ENCODE measurements around the gene CALY. TPM values are rescaled to one million over a fixed set of nuclear protein-coding genes. Genes with fewer than 3 reads are reported as not detected.

CALY gene
- total and polyA plus RNA-seq, 12 donors = 0.55 to 30.7 (median 12.4) TPM; not detected in 4

DNA sequence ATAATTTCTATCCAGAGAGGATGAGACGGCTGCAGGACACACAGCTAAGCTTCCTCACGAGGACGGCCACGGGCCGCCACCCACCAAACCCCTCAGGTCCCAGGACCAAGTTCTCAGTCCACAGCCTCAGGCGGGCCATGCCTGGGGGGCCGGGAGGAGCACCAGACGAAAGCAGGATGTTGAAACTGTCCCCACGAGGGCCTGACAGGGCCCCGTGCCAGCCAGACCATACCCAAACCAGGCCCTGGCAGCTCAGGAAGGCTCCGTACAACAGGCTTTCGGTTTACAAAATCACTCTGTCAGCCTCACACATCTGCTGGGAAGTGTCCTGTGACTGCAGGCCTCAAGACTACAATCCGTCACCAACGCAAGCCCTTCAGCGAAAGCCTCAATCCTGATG is 42.5 kb downstream of the CALY start:
- no peaks in the 10 kb centered on the region for H3K4me1 ChIP-seq (replicated peaks in 1 of 2)

DNA sequence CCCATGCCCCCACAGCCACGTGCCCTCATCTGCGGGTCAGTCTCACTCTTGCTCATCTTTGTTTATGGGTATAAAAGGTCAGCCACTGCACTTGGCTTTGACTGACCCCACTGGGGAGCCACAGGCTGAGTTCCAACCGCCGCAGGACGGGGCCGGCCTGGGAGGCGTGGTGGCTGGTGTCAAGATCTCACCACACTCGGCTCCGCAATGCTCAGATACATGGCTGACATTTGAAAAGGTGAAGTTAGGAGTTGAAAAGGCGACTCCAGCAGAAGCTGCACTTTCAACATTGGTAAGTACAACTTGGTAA is 42.9 kb downstream of the CALY start:
- H3K4me3 ChIP-seq = no peak overlapping the region
- H3K27ac ChIP-seq = peak overlapping the region in 2 of 5 donors; percentile 31 to 82
- TF ChIP-seq, protein P1, sequence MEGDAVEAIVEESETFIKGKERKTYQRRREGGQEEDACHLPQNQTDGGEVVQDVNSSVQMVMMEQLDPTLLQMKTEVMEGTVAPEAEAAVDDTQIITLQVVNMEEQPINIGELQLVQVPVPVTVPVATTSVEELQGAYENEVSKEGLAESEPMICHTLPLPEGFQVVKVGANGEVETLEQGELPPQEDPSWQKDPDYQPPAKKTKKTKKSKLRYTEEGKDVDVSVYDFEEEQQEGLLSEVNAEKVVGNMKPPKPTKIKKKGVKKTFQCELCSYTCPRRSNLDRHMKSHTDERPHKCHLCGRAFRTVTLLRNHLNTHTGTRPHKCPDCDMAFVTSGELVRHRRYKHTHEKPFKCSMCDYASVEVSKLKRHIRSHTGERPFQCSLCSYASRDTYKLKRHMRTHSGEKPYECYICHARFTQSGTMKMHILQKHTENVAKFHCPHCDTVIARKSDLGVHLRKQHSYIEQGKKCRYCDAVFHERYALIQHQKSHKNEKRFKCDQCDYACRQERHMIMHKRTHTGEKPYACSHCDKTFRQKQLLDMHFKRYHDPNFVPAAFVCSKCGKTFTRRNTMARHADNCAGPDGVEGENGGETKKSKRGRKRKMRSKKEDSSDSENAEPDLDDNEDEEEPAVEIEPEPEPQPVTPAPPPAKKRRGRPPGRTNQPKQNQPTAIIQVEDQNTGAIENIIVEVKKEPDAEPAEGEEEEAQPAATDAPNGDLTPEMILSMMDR (IDR thresholded peaks at IDR 0.05) = no peak
- no peak for TF ChIP-seq POLR2A (IDR thresholded peaks at IDR 0.05)
- H3K27me3 ChIP-seq = no peaks in the 10 kb centered on the region
- no peak for DNase-seq
- 85 to 93% (median 88%) methylated on average over 8 to 10 of the region's 10 CpGs for WGBS, 4 donors
- no peaks in the 10 kb centered on the region for H3K4me1 ChIP-seq (replicated peaks in 1 of 2)
- intact Hi-C loops (cut with DNase I) = no loop called here
- H3K36me3 ChIP-seq (replicated peaks in 1 of 2) = peaks cover 0 to 86% of the 10 kb centered on the region in 2 donors
- H3K9me3 ChIP-seq (replicated peaks in 1 of 3) = no peaks in the 10 kb centered on the region

More for the DNA sequence above, 42.5 kb downstream of the CALY start:
- 78 to 93% (median 84%) methylated on average over 9 to 15 of the region's 15 CpGs for WGBS, 4 donors
- Histone ChIP-seq H3K4me3 (no peak overlapping the region), H3K36me3 (replicated peaks in 1 of 2) (peaks cover 0 to 86% of the 10 kb centered on the region in 2 donors), H3K27me3 (no peaks in the 10 kb centered on the region), H3K27ac (peak overlapping the region in 2 of 5 donors; percentile 31 to 82), H3K9me3 (replicated peaks in 1 of 3) (no peaks in the 10 kb centered on the region)
- TF ChIP-seq, protein P1 (IDR thresholded peaks at IDR 0.05) = no peak
- TF ChIP-seq POLR2A (IDR thresholded peaks at IDR 0.05) = no peak
- intact Hi-C loops (cut with DNase I) = no loop called here
- DNase-seq = peak in 1 of 7 donors; percentile 57

DNA sequence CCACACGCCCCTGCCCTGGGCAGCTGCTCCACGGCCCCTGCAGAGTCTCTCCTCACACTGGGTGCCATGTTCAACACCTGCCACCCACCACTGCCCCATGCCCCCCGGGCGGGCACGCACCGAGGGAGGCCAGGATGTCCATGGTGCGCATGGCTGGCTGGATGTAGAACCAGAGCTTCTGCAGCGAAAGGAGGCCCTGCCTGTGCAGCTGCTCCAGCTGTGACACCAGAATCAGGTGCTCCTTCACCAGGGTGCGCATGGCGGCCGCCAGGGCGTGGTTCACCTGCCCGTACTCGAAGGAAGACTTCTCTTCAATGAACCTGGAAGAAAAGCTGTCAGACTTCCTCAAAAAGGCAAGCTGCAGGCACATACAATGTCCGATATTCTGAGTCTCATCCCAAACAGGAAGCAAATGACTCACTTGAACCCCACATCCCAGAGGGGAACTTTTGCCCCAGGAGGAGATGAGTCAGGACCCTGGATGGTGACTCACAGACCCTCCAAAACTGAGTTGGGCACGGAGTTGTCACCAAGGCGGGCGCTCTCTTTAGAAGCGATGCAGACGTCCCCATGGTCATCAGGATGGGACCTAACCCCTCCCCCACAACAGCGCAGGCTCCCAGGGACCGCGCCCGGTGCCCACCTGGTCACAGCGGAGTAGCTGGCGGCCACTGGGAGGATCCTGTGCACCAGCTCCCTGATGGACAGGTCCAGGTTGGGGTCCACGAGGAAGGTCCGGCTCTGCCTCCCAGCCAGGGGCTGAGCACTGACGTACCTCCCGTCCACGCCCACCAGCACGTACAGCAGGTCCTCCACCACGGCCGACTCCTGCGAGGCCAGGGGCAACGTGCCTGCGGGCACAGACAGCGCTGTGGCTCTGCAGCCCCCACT is 43.5 kb downstream of the CALY start:
- H3K27me3 ChIP-seq = no peaks in the 10 kb centered on the region
- H3K36me3 ChIP-seq (replicated peaks in 1 of 2) = peaks cover 0 to 86% of the 10 kb centered on the region in 2 donors
- H3K9me3 ChIP-seq (replicated peaks in 1 of 3) = no peaks in the 10 kb centered on the region
- intact Hi-C loops (cut with DNase I) = no loop called here
- H3K4me1 ChIP-seq (replicated peaks in 1 of 2) = no peaks in the 10 kb centered on the region
- DNase-seq = peak in 1 of 7 donors; percentile 31
- no peak overlapping the region for H3K4me3 ChIP-seq
- peak overlapping the region in 1 of 5 donors; percentile 82 for H3K27ac ChIP-seq
- 81 to 92% (median 88%) methylated on average over 10 to 38 of the region's 38 CpGs for WGBS, 4 donors
- no peak for TF ChIP-seq POLR2A (IDR thresholded peaks at IDR 0.05)

DNA sequence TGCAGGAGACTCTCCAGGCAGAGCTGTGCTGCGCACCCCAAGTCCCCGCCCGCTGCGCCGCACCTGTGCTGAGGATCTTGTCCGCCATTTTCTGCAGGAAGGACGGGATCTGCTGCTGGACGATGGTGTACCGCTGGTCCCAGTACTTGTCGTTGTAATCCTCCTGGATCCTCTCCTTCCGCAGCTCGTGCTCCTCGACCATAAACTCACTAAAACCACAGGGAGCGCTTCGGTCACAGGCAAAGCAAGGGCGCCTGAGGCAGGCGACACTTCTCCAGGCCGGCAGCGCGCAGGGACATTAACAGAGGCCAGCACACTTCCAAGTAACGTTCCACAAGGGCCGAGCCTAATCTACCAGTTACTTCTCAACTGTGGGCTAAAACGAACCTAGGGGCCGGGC is 46.9 kb downstream of the CALY start:
- no peak for DNase-seq
- Histone ChIP-seq H3K4me3 (no peak overlapping the region), H3K9me3 (replicated peaks in 1 of 3) (no peaks in the 10 kb centered on the region), H3K36me3 (replicated peaks in 1 of 2) (peaks cover 0 to 83% of the 10 kb centered on the region in 2 donors), H3K4me1 (replicated peaks in 1 of 2) (no peaks in the 10 kb centered on the region), H3K27me3 (no peaks in the 10 kb centered on the region), H3K27ac (no peak overlapping the region)
- 90 to 96% (median 95%) methylated on average over 17 to 24 of the region's 24 CpGs for WGBS, 4 donors
- TF ChIP-seq, protein P1 (IDR thresholded peaks at IDR 0.05) = no peak
- no peak for TF ChIP-seq POLR2A (IDR thresholded peaks at IDR 0.05)
- intact Hi-C loops (cut with DNase I) = no loop called here
